GM12875 (cell line): ENCODE results near the gene THAP9.
"Not testable (repeated sequence)": the region's sequence is repeated elsewhere in the genome, so short reads cannot be mapped to it uniquely, and the experiment has no call there.

ENCODE experiments used
- H3K4me3 ChIP-seq: one replicate; pipeline ENCODE4 v1.5.1; 2011; ENCODE audit warnings: low read depth, low read length, control low read depth
- TF ChIP-seq, protein P1 (sequence below): IDR thresholded peaks from 2 replicates; pipeline ENCODE4 v1.5.1; 2011; ENCODE audit warnings: low read depth, mild to moderate bottlenecking, control low read depth, inconsistent platforms, low read length, moderate library complexity, borderline replicate concordance; ENCODE audit not compliant: insufficient read depth

THAP9 gene

DNA sequence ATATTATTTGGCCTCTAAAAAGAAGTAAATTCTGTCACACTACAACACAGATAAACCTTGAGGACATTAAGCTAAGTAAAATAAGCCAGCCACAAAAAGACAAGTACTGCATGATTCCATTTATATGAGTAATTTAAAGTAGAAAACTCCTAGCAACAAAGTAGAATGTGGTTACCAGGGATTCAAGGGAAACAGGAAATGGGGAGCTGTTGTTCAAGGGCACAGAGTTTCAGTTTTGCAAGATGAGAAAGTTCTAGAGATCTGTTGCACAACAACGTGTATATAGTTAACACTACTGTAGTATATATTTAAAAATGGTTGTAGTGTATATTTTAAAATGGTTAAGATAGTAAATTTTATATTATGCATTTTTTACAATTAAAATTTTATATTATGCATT lies 34.9 kb upstream of the THAP9 start:
- TF ChIP-seq, protein P1, sequence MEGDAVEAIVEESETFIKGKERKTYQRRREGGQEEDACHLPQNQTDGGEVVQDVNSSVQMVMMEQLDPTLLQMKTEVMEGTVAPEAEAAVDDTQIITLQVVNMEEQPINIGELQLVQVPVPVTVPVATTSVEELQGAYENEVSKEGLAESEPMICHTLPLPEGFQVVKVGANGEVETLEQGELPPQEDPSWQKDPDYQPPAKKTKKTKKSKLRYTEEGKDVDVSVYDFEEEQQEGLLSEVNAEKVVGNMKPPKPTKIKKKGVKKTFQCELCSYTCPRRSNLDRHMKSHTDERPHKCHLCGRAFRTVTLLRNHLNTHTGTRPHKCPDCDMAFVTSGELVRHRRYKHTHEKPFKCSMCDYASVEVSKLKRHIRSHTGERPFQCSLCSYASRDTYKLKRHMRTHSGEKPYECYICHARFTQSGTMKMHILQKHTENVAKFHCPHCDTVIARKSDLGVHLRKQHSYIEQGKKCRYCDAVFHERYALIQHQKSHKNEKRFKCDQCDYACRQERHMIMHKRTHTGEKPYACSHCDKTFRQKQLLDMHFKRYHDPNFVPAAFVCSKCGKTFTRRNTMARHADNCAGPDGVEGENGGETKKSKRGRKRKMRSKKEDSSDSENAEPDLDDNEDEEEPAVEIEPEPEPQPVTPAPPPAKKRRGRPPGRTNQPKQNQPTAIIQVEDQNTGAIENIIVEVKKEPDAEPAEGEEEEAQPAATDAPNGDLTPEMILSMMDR, result no peak

DNA sequence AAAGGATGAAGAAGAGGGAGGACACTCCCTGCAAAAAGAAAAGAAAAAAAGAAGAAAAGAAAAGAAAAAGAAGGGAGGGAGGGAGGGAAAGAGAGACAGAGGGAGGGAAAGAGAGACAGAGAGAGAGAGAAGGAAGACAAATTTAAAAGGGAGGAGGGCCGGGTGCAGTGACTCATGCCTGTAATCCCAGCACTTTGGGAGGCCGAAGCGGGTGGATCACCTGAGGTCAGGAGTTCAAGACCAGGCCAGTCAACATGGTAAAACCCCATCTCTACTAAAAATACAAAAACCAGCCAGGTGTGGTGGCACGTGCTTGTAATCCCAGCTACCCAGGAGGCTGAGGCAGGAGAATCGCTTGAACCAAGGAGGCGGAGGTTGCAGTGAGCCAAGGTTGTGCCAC lies 34.5 kb upstream of the THAP9 start:
- H3K4me3 ChIP-seq, result not testable (repeated sequence)

More for the DNA sequence above, 34.9 kb upstream of the THAP9 start:
- no peak overlapping the region for H3K4me3 ChIP-seq

DNA sequence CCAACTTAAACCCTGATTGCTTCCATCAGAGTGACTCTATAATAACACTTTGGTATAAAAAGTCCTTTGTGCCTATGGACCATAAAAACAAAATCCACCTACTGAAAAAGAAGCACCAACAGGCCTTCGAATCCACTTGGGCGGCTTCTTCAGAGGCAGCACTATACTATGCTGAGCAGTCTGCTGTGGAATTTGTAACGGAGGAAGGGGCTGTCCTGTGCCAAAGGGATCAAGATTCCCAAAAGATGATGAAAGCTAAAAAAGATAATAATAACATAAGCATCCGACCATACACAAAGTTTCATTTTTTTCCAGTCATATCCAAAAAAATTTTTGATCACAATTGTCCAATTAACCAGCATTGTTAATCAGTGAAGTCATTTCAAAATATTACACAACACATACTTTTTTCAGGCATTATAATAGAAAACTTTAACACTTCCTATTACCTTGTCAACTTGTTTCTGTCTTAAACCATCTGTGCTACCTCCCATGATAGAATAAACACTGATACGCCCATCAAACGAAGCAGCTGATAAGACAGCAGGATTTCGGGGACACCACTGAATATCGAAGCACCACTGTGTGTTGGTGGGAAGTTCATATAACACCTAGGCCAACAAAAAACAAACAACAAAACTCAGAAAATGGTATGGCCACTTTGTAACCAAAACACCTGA lies 33.7 kb upstream of the THAP9 start:
- TF ChIP-seq, protein P1, result no peak

DNA sequence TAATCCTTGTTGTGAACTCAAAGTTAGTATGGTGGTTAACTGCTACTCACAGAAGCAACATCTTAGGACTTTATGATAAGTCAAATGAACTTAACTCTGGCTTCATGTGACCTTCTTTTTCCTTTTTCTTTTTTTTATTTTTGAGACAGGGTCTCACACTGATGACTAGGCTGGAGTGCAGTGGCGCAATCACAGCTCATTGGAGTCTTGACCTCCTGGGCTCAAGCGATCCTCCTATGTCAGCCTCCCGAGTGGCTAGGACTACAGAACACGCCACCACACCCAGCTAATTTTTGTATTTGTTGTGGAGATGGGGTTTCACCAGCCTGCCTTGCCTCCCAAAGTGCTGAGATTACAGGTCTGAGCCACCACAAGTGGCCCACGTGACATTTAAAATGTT lies 32.0 kb upstream of the THAP9 start:
- TF ChIP-seq, protein P1, result no peak

More for the DNA sequence above, 33.7 kb upstream of the THAP9 start:
- no peak overlapping the region for H3K4me3 ChIP-seq

DNA sequence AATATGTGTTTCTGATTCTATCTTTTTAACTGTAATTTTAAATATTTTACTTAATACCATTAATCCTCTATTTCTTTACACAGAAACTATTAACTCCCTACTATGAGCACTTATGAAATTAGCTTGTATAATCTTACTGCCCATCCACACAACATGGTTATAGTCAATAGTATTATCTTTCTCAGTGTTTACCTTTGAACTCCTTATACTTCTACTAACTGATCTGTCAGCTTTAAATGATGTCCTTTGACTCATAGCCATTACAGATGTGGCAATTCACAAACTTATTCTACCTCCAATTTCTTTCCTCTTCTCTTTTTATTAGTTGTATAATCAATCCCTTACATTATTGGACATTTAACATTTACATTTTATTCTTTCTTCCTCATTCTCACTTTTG lies 15.1 kb upstream of the THAP9 start:
- TF ChIP-seq, protein P1, result no peak
- no peak overlapping the region for H3K4me3 ChIP-seq

More for the DNA sequence above, 32.0 kb upstream of the THAP9 start:
- no peak overlapping the region for H3K4me3 ChIP-seq

DNA sequence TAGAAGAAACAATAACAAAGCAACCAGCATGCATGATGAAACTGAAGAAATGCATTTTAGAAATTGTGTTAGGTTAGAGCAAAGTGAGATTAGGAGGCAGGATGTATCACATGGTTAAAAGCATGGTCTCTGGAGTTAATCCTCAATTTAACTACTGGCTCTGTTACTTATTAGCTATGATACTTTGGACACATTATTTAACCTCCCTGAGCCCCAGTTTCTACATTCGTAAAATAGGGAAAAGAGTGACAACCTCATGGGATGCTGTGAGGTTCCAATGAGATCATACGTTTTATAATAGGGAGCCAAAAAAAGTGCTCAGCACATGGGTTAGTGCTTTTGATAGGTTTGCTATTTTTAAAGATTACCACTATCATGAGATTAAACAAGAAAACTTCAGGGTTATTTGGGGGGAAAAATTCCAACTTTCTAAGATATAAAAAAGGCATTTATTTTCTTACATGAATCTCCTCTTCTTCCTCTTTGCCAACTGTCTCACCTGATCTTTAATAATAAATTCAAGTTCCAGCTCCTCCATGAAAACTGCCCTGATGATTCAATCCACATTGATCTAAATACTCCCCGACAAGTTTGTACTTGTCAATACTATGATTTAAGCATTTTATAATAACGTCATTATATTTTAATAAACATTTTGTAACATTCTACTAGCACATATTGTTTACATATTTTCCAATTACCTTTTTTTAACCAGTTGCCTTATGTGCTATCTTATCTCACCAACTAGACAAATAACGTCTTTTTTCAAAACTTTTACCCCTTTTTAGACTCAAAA lies 14.2 kb upstream of the THAP9 start:
- TF ChIP-seq, protein P1, result no peak
- H3K4me3 ChIP-seq, result no peak overlapping the region

DNA sequence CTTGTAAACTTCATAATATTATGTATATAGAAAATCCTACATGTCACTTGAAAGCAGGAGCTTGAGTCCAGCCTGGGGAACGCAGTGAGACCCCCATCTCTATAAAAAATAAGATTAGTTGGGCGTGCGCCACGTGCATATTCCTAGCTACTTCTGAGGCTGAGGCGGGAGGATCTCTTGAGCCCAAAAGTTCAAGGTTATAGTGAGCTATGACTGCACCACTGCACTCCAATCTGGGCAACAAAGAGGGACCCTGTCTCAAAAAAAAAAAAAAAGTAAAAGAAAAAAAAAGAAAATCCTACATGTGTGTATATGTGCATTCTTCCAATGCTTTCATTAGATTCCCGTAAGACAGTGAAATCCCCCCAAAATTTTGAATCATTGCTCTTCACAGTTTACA lies 11.2 kb upstream of the THAP9 start:
- TF ChIP-seq, protein P1, result no peak
- H3K4me3 ChIP-seq, result no peak overlapping the region
